Stimulated activated CD8-positive, alpha-beta memory T cell treated with anti-CD3 and anti-CD28 coated beads, Interleukin-7, amount 100 ng/mL, for 48 hours (primary cell): Measurements from ENCODE around the gene ID1.

Experiments used
- DNase-seq, 2 donors: peaks; one replicate each; pipeline ENCODE4 v3.0.0-alpha.2; 2020; ENCODE audit warnings: low read depth in 1 of 2; ENCODE audit errors: extremely low read depth in 1 of 2

Gene ID1, protein sequence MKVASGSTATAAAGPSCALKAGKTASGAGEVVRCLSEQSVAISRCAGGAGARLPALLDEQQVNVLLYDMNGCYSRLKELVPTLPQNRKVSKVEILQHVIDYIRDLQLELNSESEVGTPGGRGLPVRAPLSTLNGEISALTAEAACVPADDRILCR

DNA sequence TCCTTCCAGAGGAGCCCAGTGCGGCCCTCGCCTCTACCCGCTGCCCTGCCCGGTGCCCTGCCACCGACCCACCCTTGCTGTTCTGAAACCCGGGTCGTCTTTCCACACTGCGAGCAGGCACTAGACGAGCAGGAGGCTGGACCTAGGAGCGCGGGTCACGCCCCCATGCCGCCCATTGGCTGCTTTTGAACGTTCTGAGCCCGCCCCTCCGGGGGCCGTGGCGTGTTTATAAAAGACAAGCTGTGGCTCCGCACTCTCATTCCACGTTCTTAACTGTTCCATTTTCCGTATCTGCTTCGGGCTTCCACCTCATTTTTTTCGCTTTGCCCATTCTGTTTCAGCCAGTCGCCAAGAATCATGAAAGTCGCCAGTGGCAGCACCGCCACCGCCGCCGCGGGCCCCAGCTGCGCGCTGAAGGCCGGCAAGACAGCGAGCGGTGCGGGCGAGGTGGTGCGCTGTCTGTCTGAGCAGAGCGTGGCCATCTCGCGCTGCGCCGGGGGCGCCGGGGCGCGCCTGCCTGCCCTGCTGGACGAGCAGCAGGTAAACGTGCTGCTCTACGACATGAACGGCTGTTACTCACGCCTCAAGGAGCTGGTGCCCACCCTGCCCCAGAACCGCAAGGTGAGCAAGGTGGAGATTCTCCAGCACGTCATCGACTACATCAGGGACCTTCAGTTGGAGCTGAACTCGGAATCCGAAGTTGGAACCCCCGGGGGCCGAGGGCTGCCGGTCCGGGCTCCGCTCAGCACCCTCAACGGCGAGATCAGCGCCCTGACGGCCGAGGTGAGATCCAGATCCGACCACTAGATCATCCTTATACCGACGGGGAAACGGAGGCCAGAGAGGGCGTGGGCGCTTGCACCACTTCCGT is at the start of gene ID1:
Gene ID1 (plus strand): TSS at position 259 of the 871 bp plus-strand sequence. CDS start 99 bp downstream, at position 358.
- peak; percentile 67 to 86 for DNase-seq

DNA sequence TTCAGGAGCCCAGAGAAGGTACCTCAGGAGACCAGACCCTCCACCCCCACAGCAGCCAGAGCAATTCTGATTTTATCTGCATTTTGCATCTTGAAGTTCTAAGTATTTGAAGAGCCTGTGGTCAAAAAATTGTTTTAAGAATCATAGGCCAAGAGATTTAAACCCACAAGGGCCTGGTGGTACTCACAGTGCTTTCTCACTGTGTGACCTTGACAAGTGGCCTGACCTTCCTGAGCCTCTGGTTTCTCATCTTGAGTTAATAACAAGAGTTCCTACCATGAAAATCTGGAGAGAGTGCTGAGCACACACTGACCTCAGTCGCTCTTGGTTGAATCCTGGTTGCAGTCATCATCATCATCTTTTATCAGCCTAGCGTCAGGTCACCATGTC is 45.4 kb upstream of the ID1 start:
- DNase-seq, result no peak

DNA sequence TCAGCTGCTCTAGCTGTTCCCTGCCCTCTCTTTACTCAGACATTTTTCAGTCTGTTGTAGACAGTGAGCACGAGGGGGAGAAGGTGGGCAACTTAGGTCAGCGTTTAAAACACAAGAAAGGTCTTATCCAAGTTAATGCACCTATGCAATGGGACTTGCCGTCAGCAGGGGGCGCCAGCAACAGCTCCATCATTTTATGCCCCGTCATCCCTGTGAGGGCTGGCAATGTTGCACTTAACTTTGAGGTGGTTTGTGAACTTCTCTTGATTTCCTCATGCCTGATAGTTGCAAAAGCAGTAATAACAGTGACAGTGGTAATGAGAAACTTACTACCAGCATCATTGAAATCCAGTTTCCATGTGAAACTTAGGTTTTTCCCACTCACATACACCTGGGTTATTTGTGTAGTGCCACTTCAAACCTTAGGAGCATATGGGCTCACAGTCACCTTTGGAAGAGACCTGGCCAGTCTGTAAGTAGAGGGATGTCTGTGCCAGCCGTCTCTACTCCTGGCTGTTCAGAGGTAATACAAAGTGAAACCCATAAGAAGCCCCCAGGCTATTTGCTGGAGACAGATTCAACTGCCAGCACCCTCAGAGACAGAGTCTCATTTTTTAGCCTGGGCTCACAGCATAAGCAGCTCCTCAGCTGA is 44.9 kb upstream of the ID1 start:
- peak in 1 of 2 donors; percentile 36 for DNase-seq

DNA sequence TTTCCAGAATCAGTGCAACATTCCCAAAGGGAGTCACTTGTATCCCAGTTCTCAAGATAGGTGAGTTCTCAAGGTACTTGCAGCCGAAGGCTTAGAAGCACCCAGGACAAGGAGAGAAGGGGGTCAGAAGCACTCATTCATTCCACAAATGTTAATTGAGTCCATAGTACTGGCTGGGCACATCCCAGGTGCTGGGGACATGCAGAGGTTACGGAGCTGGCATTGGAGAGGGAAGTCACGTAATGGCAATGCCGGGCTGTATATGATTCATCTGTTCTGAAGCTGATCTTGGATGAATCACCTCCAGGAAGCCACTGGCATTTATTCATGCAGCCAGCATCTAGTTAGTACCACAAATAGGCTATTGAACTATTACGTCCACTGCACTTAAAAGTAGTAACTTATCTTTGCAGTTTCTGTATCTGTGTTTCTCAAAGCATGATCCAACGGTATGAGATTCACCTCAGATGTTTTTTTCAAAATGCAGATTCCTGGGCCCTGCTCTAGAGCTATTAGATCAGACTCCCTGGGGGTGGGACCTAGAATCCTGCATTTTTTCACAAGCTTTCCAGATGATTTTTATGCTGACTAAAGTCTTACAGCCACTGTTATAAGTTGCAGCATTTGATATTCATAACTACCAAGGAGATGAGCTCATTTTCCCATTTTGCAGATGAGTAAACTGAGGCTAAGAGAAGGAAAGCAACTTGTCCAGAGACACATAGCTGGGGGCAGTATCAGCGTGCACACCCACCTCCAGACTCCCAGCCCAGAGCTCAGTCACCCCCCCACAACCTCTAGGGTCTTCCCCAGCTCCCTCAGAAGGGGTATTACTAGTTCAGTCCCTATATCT is 44.1 kb upstream of the ID1 start:
- DNase-seq, result no peak

DNA sequence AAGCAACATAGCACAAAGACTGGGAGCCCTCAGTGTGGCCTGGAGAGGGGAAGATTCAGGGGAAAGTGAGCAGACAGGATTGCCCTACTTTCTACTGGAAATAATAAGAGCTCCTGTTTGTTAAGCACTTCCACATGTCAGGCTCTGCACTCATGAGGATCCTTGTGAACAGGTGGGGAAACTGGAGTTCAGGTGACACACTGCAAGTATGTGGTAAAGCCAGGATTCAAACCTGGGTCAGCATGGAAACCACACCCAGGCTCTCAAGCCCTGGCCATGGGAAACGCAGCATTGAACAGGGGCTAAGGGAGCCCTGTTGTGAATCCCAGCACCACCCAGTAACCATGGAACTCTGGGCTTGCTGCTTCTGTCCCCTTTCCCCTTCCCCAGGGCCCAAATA is 42.8 kb upstream of the ID1 start:
- no peak for DNase-seq

DNA sequence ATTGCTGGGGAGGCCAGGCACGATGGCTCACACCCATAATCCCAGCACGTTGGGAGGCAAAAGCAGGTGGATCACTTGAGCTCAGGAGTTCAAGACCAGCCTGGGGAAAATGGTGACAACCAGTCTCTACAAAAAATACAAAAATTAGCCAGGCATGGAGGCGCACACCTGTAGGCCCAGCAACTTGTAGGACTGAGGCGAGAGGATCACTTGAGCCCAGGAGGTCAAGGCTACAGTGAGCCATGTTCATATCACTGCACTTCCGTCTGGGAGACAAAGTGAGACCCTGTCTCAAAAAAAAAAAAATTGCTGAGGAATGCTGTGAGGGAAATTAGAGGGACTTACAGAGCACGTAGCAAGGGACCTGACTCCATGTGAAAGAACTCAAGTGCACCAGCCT is 40.8 kb upstream of the ID1 start:
- no peak for DNase-seq

DNA sequence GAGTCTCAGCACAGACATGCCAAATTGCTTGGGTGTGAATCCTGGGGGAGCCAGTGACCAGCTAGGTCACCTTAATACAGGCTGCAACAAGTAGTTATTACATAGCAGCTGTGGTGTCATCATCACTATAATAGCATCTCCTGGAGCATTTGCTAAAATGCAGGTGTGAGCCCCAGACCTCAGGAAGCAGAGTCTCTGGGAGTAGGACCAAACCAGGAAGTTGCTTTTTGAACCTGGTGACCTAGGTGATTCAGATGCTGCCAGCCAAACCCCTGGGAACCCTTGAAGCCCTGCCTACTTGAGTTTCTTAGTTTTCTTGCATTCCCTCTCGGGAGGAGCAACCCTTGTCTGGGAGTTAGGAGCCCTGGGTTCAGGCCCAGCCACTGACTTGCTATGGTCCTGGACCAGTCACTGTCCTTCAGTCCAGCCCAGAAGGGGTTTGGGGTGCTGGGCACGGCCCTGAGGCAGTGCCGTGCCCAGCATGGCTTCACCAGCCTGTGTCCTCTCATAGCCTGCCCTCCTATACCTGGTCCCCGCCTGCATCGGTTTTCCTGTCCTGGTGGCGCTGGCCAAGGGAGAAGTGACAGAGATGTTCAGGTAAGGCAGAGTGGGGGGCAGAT is 39.3 kb upstream of the ID1 start:
- no peak for DNase-seq

DNA sequence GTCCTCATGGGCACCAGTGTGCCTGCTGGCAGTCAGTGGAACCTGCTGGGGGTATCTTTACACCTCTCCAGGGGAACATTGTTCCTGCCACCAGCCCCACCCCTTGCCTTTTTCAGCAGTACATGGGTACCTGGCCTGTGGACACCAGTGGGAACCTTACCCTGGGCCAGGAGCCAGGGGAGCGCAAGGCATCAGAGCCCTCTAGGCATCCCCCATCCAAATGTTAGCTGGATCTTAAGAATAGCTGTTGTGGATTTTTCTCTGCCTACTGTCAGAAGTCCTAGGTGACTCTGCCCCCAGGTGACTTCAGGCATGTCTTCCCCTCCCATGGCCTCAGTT is 38.8 kb upstream of the ID1 start:
- DNase-seq, result no peak

DNA sequence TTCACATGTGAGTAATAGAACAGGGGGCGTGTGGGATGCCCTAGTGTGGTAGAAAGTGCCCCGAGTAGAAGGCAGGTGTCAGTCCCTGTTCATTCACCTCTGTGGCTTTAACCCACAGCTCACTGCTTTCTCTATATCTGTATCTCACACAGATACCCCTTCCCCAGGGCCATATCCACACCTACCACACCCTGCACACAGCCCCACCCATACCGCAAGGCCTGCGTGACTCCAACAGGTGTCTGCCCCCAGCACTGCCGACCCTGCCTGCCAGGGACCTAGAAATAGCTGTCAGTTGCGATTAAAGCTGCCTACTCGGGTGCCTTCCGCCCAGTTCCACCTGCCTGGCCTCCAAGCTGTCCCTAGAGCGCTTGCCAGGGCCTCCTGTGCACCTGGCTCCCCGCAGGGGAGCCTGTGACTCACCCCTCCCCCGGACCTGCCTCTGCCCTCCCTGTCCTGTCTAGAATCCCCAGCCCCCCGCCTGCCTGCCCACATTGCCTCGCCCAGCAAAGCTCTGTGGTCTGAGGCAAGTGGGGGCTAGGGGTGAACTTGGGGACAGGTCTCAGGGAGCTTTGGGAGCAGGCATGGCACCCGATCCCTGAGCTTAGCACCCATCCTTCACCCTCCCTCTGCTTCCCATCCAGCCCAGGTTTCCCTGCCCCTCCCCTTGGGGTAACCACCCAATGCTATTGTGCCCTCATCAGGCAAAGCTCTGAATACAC is 38.3 kb upstream of the ID1 start:
- DNase-seq, result no peak

DNA sequence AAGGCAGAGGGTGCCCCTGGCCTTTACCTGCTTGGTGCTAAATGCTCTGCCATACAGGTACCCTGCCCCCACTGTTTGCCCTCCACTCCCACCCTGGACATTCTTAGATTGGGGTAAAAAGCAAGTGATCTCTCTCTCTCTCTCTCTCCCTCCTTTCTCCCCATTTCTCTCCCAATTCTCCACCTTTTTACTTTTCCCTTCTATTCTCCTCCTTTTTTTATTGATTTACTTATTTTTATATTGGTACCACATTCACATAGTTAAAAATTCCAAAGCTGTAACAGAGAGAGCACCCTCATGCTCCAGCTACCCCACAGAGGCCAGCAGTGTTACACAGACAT is 37.7 kb upstream of the ID1 start:
- no peak for DNase-seq

DNA sequence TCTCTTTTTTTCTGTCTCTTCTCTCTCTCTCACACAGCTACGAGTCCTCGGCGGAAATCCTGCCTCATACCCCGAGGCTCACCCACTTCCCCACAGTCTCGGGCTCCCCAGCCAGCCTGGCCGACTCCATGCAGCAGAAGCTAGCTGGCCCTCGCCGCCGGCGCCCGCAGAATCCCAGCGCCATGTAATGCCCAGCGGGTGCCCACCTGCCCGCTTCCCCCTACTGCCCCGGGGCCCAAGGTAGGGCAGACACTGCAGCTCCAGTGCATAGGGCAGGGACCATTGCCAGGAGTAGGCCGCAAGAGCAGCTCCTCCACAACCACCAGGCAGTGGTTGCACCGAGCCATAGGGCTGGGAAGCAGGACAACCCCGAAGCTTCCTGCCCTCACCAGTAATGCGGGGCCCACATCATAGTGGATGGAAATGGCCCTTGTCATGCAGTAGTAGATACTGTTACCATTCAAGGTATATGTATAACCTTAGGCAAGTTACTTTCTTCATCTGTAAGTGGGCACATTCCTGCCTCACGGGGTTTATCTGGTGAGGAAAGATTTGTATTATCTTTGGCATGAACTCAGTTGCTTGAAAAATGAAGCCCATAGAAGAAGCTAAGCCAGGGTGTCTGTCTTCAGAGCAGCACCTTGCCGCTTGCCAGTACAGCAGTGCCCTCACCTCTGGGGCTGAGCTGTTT is 36.9 kb upstream of the ID1 start:
- no peak for DNase-seq

DNA sequence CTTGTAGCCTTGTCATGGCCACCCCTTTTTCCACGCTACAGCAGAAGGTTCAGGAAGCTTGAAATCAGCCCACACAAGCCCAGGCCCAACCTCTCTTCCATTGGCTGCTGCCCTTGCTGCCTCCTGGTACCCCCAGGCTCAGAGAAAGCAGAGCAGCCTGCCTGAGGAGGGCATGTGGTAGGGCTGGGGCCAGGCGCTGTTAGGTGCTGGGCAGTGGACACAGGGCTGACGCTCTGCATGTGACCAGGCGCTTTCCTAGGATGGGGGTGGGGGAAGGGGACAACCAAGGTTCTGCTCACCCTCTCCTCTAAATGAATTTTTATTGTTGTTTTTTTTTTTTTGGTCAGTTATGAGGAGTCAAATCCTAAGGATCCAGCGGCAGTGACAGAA is 36.3 kb upstream of the ID1 start:
- DNase-seq, result no peak

DNA sequence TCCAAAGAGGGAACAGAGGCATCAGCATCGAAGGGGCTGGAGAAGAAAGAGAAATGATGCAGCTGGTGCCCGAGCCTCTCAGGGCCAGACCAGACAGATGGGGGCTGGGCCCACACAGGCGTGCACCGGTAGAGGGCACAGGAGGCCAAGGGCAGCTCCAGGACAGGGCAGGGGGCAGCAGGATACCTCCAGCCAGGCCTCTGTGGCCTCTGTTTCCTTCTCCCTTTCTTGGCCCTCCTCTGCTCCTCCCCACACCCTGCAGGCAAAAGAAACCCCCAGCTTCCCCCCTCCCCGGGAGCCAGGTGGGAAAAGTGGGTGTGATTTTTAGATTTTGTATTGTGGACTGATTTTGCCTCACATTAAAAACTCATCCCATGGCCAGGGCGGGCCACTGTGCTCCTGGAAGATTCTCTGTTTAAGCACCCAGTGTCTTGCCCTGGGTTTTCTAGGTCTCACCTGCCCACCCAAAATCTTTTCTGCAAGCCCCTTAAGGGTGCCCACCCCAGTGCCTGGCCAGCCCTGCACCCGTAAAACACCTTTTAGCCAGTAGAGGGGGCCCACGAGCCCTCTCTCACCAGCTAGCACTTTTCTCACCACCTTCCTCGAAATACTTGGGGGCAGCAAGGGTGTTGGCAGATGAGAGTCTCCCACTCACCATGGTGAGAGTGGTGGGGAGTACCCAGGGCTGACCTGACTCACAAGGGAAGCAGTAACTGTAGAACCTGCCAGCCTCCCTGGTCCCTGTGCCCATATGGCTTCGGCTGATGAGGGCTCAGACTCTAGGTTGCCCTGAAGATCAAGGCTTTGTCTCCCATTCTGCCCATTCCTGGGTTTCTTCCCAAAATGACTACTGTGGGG is 35.7 kb upstream of the ID1 start:
- DNase-seq, result no peak

DNA sequence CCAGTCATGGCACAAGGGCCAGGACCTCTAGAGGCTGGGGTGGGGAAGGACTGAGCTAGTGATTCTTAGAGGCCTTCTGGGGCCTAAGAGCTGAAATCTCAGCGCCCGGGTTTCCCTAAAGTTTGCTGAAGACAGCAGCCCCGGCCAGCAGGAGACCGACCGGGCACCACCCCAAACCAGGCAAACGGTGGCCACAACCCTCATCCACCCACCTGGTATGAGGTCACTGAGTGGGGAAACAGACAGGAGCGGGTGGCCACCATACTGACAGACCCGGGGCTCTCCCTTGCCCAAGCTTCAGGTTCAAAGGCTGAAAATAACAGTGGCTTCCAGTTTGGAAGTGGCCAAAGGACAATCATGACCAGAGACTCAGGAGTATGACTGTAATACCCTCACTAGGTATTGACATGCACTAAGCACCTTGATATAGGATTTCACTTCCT is 35.0 kb upstream of the ID1 start:
- no peak for DNase-seq

DNA sequence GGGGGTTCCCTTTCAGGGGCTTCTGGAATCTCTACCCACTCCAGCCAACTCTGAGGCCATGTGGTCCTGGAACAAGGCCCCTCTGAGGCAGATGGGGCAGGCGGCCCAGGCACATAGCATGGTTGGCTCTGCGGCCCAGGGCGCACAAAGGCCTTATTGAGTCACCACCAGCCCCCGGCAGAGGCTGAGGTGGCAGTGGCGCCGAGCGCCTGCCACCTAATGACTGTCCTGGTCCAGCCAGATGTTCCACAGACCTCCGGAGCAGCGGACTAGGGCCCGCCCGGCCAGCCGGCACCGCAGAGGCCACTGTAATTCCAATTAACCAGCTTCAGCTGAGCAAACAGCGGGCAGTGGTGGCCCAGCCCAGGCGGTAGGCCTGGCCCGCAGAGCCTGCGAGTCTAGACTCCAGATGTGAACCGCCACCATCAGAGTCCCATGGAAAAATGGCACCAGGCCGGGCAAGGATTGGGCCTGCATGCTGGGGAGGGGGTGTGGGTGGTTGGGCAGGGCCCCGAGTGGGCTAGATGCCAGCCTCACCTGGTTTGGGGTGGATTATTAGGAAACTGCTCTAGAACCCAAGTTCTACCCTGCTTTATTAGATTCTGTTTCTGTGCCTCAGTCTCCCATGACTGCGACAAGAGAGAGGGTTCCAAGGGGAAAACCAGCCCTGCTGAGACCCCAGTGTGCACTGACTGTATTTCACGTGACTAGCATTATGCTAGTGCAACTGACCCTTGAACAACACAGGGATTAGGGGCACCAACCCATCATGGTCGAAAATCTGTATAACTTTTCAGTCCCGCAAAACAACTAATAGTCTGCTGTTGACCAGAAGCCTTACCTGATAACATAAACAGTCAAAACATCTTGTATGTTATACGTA is 34.1 kb upstream of the ID1 start:
- no peak for DNase-seq

DNA sequence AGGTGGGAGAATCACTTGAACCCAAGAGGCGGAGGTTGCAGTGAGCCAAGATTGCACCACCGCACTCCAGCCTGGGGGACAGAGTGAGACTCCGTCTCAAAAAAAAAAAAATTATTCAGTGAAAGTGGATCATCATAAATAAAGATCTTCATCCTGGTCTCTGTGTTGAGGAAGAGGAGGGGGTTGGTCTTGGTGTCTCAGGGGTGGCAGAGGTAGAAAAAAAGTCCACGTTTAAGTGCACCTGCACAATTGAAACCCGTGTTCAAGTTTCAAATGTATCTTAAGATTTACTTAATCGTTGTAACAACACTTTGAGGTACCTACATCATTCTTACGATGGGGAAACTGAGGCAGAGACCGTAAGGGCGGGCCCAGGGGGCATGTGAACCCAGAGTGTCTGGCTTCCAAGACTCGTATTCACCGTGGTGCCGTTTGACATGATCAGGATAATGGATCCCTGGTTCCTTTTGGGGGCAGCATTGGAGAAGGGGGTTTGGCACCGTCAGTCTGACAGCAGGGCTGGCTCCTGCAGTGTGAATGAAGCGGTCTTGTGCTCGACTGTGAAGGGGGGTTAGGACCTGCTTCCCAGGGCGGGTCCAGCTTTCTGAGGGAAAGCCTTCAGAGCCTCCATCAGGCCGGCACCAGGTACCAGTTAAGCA is 32.9 kb upstream of the ID1 start:
- no peak for DNase-seq
